Astrocyte of the cerebellum (primary cell): Measurements from ENCODE around the gene SYNGAP1.

Experiments
- DNase-seq: peaks from one replicate; pipeline ENCODE4 v3.0.0-alpha.2; 2011; ENCODE audit warnings: low read depth
- H3K4me3 ChIP-seq: 2 replicates; pipeline ENCODE4 v1.5.1; 2011; ENCODE audit warnings: mild to moderate bottlenecking, low read depth, low read length, moderate library complexity
- CTCF ChIP-seq: IDR thresholded peaks from 2 replicates; pipeline ENCODE4 v1.5.1; 2012; ENCODE audit warnings: low read length, low read depth, moderate library complexity, mild to moderate bottlenecking; ENCODE audit errors: missing control alignments
- in situ Hi-C: cut with HindIII; loops from 2 replicates; pipeline ENCODE4 v1.10.0; 2017; ENCODE audit warnings: low sequenced_read_pairs

The SYNGAP1 gene

GRCh38 chr6:33412140-33413009 lies 7.5 kb upstream of the SYNGAP1 start:
- no peak for DNase-seq
- H3K4me3 ChIP-seq, result no peak overlapping the region
- no peak for TF ChIP-seq CTCF
- in situ Hi-C loops, result no loop called here

- in situ Hi-C loops, result no loop called here
- no peak for DNase-seq
- no peak overlapping the region for H3K4me3 ChIP-seq
- TF ChIP-seq CTCF, result no peak
Observed at GRCh38 chr6:33413241-33414120, 6.4 kb upstream of the SYNGAP1 start.

GRCh38 chr6:33414592-33415271 lies 5.1 kb upstream of the SYNGAP1 start:
- peak; percentile 49 for TF ChIP-seq CTCF
- no peak for DNase-seq
- H3K4me3 ChIP-seq, result no peak overlapping the region
- in situ Hi-C loops, result no loop called here

GRCh38 chr6:33415831-33416230 lies 4.0 kb upstream of the SYNGAP1 start:
- no peak for DNase-seq
- in situ Hi-C loops, result no loop called here
- TF ChIP-seq CTCF, result no peak
- H3K4me3 ChIP-seq, result peak overlapping the region; percentile 81

- TF ChIP-seq CTCF, result no peak
- no peak for DNase-seq
- H3K4me3 ChIP-seq, result peak overlapping the region; percentile 81
- in situ Hi-C loops, result no loop called here
Observed at GRCh38 chr6:33416386-33417127, 3.3 kb upstream of the SYNGAP1 start.
